NOMO-1 treated with DMSO at 0.1 percent for 48 hours (cell line): Measurements from ENCODE around the gene PAK2.
"Not testable (repeated sequence)": the region's sequence is repeated elsewhere in the genome, so short reads cannot be mapped to it uniquely, and the experiment has no call there.

Experiments
- DNase-seq: peaks from one replicate; lab custom pipeline; 2025; ENCODE audit not compliant: unreplicated experiment; lab: John Stamatoyannopoulos, UW

PAK2 gene

DNA sequence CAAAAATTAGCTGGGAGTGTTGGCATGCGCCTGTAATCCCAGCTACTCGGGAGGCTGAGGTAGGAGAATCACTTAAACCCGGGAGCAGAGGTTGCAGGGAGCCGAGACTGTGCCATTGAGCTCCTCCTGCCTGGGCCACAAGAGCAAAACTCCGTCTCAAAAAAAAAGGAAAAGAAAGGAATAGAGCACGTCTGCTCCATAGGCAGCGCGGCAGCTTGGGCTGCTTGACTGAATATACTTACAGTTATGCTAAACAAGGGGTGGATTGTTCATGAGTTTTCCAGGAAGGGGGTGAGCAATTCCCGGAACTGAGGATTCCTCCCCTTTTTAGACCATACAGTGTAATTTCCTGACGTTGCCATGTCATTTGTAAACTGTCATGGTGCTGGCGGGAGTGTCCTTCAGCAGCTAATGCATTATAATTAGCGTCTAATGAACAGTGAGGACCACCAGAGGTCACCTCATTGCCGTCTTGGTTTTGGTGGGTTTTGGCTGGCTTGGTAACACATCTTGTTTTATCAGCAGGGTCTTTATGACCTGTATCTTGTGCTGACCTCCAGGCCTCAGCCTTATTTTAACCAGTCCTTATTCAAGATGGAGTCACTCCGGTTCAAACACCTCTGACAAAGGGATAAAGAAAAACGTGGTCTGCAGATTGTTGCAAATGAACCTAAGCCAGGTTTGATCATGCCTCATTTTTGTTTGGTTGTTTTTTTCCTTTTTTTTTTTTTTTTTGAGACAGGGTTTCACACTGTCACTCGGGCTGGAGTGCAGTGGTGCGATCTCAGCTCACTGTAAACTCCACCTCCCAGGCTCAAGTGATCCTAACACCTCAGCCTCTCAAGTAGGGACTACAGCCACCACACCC lies 103.1 kb downstream of the PAK2 start:
- DNase-seq, result no peak

DNA sequence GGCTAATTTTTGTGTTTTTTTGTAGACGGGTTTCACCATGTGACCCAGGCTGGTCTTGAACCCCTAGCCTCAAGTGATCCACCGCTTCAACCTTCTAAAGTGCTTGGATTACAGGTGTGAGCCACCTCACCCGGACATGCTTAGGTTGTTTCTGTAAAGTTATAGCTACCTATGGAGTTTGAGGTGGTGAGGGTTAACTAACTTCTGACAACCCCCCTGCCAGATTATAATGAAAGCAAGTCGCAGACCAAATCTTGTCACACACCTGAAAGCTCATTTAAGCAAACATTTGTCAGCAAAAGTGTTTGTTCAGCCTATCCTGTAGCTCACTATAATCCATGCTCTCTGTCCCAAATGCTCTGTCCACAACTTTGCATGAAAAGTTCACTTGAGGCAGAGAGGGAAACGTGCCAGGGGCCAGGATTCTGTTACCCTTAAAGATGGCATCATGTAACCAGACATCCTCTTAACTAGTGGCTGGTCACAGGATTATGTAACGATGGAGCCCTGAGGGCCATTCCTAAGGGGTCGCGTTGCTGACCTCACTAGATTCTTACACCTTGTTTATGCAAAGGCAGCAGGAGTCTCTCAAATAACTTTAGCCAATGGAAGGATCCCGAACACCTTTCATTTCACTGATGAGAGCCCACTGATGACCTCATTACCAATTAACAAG lies 103.9 kb downstream of the PAK2 start:
- DNase-seq, result no peak

DNA sequence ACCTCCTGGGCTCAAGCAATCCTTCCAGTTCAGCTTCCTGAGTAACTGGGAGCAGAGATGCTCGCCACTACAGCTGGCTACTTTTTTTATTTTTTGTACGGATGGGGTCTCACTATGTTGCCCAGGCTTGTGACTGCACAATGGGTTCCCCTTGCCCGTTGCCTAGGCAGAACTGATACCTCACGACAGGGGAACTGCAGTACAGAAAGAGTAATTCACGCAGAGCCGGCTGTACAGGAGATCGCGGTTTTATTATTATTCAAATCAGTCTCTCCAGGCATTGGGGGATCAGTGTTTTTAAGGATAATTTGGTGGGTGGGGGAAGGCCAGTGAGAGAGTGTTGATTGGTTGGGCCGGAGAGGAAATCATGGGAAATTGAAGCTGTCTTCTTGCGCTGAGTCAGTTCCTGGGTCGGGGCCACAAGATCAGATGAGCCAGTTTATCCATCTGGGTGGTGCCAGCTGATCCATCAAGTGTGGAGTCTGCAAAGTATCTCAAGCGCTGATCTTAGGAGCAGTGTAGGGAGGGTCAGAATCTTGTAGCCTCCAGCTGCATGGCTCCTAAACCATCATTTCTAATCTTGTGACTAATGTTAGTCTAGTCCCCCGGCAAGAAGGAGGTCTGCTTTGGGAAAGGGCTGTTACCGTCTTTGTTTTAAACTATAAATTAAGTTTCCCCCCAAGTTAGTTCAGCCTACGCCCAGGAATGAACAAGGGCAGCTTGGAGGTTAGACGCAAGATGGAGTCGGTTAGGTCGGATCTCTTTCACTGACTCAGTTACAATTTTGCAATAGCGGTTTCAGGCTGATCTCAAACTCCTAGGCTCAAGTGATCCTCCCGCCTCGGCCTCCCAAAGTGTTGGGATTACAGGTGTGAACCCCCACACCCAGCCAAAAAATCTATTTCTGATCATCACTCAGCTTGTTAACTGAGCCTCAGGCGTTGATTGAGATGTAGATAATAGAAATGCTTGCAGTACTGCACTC lies 104.9 kb downstream of the PAK2 start:
- DNase-seq, result not testable (repeated sequence)

DNA sequence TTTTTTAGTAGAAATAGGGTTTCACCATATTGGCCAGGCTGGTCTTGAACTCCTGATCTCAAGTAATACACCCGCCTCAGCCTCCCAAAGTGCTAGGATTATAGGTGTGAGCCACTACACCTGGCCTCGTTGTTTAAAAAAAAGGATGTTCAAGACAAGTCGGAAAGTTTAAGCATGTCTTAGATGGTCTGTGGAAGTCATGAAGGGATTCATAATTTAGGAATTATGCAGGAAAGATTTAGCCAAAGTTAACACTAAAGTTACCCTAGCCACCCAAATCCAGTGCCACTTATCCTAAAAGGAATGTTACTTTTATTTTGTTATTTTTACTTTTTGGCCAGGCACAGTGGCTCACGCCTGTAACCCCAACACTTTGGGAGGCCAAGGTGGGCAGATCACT lies 108.7 kb downstream of the PAK2 start:
- DNase-seq, result not testable (repeated sequence)

DNA sequence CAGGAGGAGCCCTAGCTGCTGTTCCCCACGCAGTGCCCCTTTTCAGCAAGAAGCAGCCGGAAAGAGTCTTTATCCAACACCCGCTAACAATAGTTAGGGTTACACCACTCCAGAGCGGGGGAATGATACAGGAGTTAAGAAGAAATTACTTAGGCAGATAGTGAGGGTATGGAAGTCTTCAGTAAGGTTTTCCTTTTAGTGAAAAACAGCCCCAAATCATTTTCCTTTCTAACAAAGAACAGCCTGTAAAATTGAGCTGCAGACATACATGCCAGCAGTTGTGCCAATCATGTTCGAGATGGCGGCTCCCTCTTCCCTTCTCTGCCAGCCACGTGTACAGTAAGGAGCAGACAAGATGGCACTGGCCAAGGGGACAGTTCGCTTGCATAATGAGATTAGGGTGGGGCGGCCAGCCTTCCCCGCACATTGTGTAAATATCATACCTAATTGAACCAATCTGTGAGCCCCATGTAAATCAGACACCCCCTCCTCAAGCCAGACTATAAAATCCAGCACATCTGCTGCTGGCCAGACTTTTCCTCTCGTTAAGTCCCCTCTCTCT lies 109.6 kb downstream of the PAK2 start:
- no peak for DNase-seq

DNA sequence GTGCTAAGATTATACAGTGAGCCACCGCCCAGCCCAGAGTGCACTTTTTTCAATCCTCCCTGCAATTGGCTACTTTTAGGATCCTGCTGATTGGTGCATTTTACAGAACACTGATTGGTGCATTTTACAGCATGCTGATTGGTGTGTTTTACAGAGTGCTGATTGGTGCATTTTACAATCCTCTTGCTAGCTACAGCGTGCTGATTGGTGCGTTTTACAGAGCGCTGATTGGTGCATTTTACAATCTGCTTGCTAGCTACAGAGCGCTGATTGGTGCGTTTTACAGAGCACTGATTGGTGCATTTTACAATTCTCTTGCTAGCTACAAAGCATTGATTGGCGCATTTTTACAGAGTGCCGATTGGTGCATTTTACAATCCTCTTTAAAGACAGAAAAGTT lies 123.3 kb downstream of the PAK2 start:
- not testable (repeated sequence) for DNase-seq

DNA sequence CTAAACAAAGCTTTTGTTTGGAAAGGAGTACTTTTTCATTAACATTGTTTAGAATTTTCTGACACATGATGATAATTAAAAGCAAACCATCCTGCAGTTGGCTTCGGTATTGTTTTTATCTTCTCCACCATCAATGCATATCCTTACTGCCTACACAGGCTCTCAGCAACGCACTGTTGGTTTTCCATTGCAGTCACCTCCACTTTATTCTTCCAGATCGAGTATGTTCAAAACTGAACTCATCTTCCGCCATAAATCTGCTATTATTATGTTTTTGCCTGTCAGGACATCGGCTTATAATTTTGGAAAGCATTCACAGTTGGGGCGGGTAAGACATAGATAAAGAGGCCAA lies 127.5 kb downstream of the PAK2 start:
- DNase-seq, result no peak

DNA sequence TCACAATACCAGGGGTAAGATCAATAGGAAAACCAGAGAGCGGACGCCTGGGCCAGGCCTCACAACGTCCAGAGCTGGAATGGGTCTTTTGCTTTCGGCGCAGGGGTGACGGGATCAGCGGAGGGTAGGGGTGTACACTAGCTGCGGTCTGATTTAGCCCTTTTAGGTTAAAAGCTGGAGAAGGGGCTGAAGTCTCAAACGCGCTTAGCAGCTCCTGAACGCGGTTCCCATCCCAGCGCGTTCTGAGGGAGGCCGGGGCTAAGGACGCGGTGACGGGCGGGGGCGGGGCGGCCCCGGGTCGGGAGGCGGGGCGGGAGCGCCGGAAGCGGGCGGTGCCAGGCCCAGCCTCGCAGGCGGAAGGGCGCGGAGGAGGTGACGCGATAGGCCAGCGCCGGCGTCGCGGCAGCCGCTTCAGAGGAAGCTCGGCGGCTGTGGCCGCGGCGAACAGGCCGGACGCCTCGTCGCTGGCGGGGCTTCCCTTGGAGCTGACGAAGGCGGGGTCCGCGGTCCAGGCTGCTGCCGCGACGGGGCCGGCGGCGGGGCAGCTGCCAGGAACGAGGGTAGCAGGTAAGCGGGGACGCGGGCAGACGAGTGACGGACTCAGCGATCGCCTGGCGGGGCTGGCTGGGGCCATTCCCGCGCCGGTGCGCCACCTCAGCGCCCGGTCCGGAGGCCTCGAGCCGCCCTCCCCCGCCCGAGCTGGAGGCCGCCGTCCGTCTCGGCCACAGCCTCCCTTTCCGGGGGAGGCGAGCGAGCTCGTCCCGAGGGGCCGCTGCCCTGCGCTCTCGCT lies 128.0 kb downstream of the PAK2 start, which contains the start of gene SENP5:
Gene SENP5, plus strand, starts transcription at position 414 of the 790 bp plus-strand sequence. CDS start 17,262 bp downstream, outside the sequence.
- DNase-seq, result peak; percentile 93

DNA sequence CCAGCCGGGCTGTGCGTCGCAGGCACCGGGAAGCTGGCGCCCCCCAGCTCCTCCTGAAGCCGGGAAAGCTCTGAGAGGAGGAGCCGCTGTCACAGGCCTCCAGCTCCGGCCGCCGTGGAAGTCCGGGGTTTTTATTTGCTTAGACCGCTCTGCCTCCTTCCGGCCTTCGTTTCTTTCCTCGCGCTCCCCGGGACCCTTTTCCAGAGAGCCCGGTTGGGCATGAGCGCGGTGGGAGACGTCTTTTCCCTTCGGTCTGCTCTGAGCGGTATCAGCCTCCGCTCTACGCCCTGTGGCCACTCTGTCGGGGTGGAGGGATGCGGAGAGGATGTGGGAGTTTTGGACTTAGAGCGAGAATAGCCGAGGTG lies 128.6 kb downstream of the PAK2 start:
- DNase-seq, result peak; percentile 22

DNA sequence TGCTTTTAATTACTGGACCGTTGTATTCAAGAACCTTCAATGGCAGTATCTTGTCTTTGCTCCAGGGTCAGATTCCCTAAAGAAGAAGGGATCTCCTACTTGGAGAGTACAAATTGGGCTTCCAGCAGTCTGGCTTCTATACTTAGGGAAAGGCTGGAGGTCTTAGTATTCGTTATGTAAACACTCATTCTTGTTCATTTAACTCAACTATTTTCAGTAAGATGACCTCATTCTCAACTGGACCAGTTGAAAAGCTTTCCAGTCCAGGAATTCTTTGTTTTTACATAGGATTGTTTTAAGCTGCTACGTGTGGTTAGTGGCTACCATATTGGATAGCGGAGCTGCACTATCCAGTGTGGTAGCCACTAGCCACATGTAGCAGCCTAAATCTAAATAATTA lies 132.7 kb downstream of the PAK2 start:
- DNase-seq, result no peak

DNA sequence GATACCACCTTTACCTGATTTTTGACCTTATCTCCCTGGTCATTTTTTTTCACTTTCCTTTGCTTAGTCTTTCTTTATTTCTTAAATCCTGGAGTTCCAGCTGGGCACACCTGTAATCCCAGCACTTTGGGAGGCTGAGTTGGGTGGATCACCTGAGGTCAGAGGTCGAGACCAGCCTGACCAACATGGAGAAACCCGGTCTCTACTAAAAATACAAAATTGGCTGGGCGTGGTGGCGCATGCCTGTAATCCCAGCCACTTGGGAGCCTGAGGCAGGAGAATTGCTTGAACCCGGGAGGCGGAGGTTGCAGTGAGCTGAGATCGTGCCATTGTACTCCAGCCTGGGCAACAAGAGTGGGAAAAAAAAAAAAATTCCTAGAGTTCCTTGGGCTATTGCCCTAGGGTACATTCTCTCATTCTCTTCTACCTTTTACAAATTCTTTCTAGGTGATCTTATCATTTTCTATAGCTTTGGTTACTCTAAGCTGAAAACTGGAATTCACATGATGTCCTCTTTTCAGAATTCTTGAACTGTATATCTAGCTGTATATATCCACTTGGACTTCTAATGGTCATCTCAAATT lies 134.9 kb downstream of the PAK2 start:
- not testable (repeated sequence) for DNase-seq

DNA sequence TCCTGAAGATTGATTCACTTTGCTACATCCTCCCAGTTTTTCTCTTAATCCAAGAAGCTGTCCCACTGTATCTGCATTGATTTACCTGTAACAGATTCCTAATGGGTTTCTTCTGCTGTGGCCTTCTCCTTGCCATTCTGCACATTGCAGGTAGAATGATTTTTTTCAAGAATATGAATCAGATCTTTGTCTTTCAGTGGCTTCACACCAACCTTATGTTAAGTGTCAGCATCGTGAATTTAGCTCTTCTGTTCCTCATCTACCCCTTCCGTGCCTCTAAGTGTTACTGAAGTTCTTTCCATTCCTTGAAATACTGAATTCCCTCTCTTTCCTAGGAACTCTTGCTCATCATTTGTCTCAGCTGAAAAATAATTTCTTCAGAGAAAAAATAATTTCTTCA lies 135.6 kb downstream of the PAK2 start:
- DNase-seq, result no peak
